Measurements from ENCODE around the gene RIPOR2.

Gene RIPOR2

DNA sequence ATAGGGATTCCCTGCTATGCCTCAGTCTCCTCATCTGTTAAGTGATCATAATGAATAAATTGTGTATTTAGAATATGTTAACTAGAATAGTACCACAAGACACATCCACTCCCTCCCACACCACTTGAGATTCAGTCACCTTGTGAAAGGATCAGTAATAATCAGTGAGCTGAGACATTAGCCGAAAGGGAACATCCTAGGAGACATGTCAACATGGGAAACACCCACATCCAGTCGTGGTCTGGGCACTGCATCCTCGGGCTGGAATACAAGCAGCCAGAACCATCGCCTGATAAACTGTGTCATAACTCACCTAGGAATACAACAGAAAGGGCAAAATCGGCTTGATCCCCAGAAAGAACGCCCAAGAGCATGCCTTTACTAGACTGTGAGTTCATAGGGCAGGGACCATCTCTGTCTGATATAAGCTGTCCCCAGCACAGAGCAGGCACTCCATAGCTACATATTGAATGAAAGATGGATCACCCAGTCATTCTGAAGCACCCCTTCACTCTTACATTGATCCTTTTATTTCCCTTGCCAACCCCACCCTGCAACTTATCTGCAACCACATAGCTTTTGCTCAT lies 23.9 kb downstream of the RIPOR2 start:
- Histone ChIP-seq H3K4me1 (ENCODE audit: control insufficient read depth, insufficient read depth, low read length) (peaks cover 17% of the 10 kb centered on the region), H3K36me3 (ENCODE audit: control insufficient read depth in 2 of 2, insufficient read depth in 1 of 2, low read length in 2 of 2) (no peaks in the 10 kb centered on the region), H3K27ac (ENCODE audit: extremely low read depth, low read depth, low read length) (no peak overlapping the region), H3K4me3 (ENCODE audit: low read depth, low read length) (peak overlapping the region; percentile 65), H3K9me3 (ENCODE audit: control insufficient read depth, insufficient read depth, low read depth, low read length) (no peaks in the 10 kb centered on the region)
- CTCF ChIA-PET, result interaction anchor here (0.6 to 3.4 kb wide), 5 partner anchors 7 to 79 kb away, joined by 3 to 15 read pairs (median 7); no protein-coding TSS in a partner anchor
- POLR2A ChIA-PET, result no interaction called here
- TF ChIP-seq ZNF777 (tag by site-specific recombination; IDR thresholded peaks at IDR 0.05; ENCODE audit: borderline replicate concordance) (no peak), ZNF600 (tag by site-specific recombination; IDR thresholded peaks at IDR 0.05) (no peak), ZFP3 (tag by site-specific recombination; IDR thresholded peaks at IDR 0.05; ENCODE audit: low read depth) (no peak), ZNF48 (tag by site-specific recombination; IDR thresholded peaks at IDR 0.05) (no peak), ZNF335 (tag by site-specific recombination; conservative IDR thresholded peaks at IDR 0.05) (peak; percentile 62), ZNF121 (tag by site-specific recombination; IDR thresholded peaks at IDR 0.05) (no peak), ZNF548 (tag by site-specific recombination; IDR thresholded peaks at IDR 0.05) (no peak), ZNF654 (tag by site-specific recombination; IDR thresholded peaks at IDR 0.05; ENCODE audit: low read depth) (no peak), ZNF10 (tag by site-specific recombination; IDR thresholded peaks at IDR 0.05) (0 out of 2 replicates have a peak, but pooled peaks have one; percentile 49), ZNF433 (tag by site-specific recombination; IDR thresholded peaks at IDR 0.05; ENCODE audit: low read depth) (no peak)
- TF ChIP-seq, protein P1, sequence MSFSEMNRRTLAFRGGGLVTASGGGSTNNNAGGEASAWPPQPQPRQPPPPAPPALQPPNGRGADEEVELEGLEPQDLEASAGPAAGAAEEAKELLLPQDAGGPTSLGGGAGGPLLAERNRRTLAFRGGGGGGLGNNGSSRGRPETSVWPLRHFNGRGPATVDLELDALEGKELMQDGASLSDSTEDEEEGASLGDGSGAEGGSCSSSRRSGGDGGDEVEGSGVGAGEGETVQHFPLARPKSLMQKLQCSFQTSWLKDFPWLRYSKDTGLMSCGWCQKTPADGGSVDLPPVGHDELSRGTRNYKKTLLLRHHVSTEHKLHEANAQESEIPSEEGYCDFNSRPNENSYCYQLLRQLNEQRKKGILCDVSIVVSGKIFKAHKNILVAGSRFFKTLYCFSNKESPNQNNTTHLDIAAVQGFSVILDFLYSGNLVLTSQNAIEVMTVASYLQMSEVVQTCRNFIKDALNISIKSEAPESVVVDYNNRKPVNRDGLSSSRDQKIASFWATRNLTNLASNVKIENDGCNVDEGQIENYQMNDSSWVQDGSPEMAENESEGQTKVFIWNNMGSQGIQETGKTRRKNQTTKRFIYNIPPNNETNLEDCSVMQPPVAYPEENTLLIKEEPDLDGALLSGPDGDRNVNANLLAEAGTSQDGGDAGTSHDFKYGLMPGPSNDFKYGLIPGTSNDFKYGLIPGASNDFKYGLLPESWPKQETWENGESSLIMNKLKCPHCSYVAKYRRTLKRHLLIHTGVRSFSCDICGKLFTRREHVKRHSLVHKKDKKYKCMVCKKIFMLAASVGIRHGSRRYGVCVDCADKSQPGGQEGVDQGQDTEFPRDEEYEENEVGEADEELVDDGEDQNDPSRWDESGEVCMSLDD (tag by site-specific recombination; IDR thresholded peaks at IDR 0.05), result no peak
- TF ChIP-seq, protein P2, sequence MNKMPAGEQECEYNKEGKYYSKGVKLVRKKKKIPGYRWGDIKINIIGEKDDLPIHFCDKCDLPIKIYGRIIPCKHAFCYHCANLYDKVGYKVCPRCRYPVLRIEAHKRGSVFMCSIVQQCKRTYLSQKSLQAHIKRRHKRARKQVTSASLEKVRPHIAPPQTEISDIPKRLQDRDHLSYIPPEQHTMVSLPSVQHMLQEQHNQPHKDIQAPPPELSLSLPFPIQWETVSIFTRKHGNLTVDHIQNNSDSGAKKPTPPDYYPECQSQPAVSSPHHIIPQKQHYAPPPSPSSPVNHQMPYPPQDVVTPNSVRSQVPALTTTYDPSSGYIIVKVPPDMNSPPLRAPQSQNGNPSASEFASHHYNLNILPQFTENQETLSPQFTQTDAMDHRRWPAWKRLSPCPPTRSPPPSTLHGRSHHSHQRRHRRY (tag by site-specific recombination; IDR thresholded peaks at IDR 0.05), result no peak

DNA sequence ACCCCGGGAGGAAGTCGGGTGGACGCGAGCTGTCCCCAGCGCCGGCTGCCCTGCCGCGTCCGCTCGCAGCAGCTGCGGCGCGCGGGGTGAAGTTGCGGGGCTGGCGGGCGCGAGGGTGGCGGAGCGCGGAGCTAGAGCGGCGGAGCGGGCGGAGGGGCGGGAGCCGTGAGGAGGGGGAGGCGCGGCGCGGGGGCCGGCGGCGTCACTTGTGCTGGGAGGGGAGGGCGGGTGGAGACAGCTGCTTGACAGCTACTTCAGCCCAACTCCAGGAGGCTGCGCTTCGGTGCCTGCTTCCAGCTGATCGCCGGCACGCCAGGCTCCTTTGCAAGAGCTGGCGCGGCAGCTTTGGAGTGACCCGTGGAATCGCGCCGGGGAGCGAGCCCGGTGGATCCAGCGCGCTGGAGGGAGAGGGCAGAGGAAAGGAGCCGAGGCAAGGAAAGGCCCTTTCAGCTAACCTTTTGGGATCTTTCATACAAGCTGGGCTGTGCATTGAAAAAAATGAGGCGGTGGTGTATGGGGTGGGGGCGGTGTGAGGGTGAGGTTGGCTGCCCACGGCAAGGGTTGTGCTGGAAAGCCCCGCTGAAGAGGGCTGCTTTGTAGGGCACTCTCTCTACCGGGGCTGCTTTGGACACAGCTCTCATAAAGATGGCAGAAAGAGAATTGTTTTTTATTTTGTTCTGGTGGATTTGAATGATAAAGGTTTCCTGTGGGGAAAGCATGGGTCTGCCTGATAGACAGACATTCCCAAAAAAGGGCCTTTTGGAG lies 24.6 kb downstream of the RIPOR2 start:
- ChIA-PET CTCF (interaction anchor here (0.6 to 3.4 kb wide), 12 partner anchors 8 to 1051 kb away, joined by 3 to 15 read pairs (median 4); no protein-coding TSS in a partner anchor), POLR2A (interaction anchor here (1.0 kb wide), 1 partner anchor 9 kb away, joined by 3 read pairs; no protein-coding TSS in a partner anchor)
- peaks cover 17% of the 10 kb centered on the region for H3K4me1 ChIP-seq (ENCODE audit: control insufficient read depth, insufficient read depth, low read length)
- no peak for TF ChIP-seq ZNF624 (tag by site-specific recombination; IDR thresholded peaks at IDR 0.05)
- no peak for TF ChIP-seq ZNF548 (tag by site-specific recombination; IDR thresholded peaks at IDR 0.05)
- TF ChIP-seq ZNF529 (tag by site-specific recombination; IDR thresholded peaks at IDR 0.05; ENCODE audit: insufficient replicate concordance), result no peak
- TF ChIP-seq, protein P3, sequence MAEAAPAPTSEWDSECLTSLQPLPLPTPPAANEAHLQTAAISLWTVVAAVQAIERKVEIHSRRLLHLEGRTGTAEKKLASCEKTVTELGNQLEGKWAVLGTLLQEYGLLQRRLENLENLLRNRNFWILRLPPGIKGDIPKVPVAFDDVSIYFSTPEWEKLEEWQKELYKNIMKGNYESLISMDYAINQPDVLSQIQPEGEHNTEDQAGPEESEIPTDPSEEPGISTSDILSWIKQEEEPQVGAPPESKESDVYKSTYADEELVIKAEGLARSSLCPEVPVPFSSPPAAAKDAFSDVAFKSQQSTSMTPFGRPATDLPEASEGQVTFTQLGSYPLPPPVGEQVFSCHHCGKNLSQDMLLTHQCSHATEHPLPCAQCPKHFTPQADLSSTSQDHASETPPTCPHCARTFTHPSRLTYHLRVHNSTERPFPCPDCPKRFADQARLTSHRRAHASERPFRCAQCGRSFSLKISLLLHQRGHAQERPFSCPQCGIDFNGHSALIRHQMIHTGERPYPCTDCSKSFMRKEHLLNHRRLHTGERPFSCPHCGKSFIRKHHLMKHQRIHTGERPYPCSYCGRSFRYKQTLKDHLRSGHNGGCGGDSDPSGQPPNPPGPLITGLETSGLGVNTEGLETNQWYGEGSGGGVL (tag by site-specific recombination; IDR thresholded peaks at IDR 0.05), result peak; percentile 71
- TF ChIP-seq ZNF747 (tag by site-specific recombination; IDR thresholded peaks at IDR 0.05), result no peak
- peak; percentile 27; the same call in 1 of the 2 replicates for TF ChIP-seq EGR2 (tag by site-specific recombination; IDR thresholded peaks at IDR 0.05; ENCODE audit: low read depth)
- no peak for TF ChIP-seq ZNF626 (tag by site-specific recombination; IDR thresholded peaks at IDR 0.05)
- TF ChIP-seq ZNF707 (tag by site-specific recombination; IDR thresholded peaks at IDR 0.05), result no peak
- TF ChIP-seq ZNF791 (tag by site-specific recombination; IDR thresholded peaks at IDR 0.05), result no peak
- no peak for TF ChIP-seq ZNF24 (tag by site-specific recombination; IDR thresholded peaks at IDR 0.05)
- no peak for TF ChIP-seq ZSCAN23 (tag by site-specific recombination; IDR thresholded peaks at IDR 0.05)
- TF ChIP-seq, protein P4, sequence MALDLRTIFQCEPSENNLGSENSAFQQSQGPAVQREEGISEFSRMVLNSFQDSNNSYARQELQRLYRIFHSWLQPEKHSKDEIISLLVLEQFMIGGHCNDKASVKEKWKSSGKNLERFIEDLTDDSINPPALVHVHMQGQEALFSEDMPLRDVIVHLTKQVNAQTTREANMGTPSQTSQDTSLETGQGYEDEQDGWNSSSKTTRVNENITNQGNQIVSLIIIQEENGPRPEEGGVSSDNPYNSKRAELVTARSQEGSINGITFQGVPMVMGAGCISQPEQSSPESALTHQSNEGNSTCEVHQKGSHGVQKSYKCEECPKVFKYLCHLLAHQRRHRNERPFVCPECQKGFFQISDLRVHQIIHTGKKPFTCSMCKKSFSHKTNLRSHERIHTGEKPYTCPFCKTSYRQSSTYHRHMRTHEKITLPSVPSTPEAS (tag by site-specific recombination; IDR thresholded peaks at IDR 0.05), result no peak
- no peak for TF ChIP-seq YY2 (tag by site-specific recombination; IDR thresholded peaks at IDR 0.05)
- TF ChIP-seq ZBTB48 (tag by site-specific recombination; IDR thresholded peaks at IDR 0.05), result no peak
- TF ChIP-seq, protein P5, sequence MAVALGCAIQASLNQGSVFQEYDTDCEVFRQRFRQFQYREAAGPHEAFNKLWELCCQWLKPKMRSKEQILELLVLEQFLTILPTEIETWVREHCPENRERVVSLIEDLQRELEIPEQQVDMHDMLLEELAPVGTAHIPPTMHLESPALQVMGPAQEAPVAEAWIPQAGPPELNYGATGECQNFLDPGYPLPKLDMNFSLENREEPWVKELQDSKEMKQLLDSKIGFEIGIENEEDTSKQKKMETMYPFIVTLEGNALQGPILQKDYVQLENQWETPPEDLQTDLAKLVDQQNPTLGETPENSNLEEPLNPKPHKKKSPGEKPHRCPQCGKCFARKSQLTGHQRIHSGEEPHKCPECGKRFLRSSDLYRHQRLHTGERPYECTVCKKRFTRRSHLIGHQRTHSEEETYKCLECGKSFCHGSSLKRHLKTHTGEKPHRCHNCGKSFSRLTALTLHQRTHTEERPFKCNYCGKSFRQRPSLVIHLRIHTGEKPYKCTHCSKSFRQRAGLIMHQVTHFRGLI (tag by site-specific recombination; IDR thresholded peaks at IDR 0.05), result peak; percentile 79

More for the DNA sequence above, 24.6 kb downstream of the RIPOR2 start:
- no peaks in the 10 kb centered on the region for H3K36me3 ChIP-seq (ENCODE audit: control insufficient read depth in 2 of 2, insufficient read depth in 1 of 2, low read length in 2 of 2)
- H3K9me3 ChIP-seq (ENCODE audit: control insufficient read depth, insufficient read depth, low read depth, low read length), result no peaks in the 10 kb centered on the region
- H3K27ac ChIP-seq (ENCODE audit: extremely low read depth, low read depth, low read length), result no peak overlapping the region; the same call in 1 of the 2 replicates
- H3K4me3 ChIP-seq (ENCODE audit: low read depth, low read length), result peak overlapping the region; percentile 65

All from HEK293 (cell line).